HepG2 (cell line): ENCODE data around the gene IL1R1. TPM values are rescaled to one million over a fixed set of nuclear protein-coding genes. Genes with fewer than 3 reads are reported as not detected.

Source experiments
- EP300 ChIP-seq, 3 experiments: sonication (generic) in 1 of 3; formaldehyde crosslinking in 1 of 3; IDR thresholded peaks; 2 replicates each; pipeline versions ENCODE4 v1.5.1 to v1.6.1; 2011 to 2020; ENCODE audit warnings: low read depth in 2 of 3, low read length in 2 of 3, borderline replicate concordance in 1 of 3, improper control_type of control experiment in 1 of 3, mild to moderate bottlenecking in 1 of 3, missing genetic modification reagents in 1 of 3, moderate library complexity in 1 of 3
- ESRRA ChIP-seq: sonication (generic); formaldehyde crosslinking; IDR thresholded peaks from 2 replicates; pipeline ENCODE4 v1.5.1; 2020; ENCODE audit warnings: mild to moderate bottlenecking, low read depth, missing genetic modification reagents
- GATAD2A ChIP-seq: IDR thresholded peaks from 2 replicates; pipeline ENCODE4 v1.6.1; 2016
- HDAC1 ChIP-seq: sonication (generic); formaldehyde crosslinking; IDR thresholded peaks from 2 replicates; pipeline ENCODE4 v1.5.1; 2020; ENCODE audit warnings: mild to moderate bottlenecking, missing genetic modification reagents
- KAT8 ChIP-seq: IDR thresholded peaks from 2 replicates; pipeline ENCODE4 v1.6.1; 2016; ENCODE audit warnings: missing genetic modification reagents, missing compliant biosample characterization
- NCOA5 ChIP-seq: sonication (generic); formaldehyde crosslinking; IDR thresholded peaks from 2 replicates; pipeline ENCODE4 v1.4.0; 2020; ENCODE audit warnings: missing genetic modification reagents
- THRA ChIP-seq: sonication (generic); formaldehyde crosslinking; IDR thresholded peaks from 2 replicates; pipeline ENCODE4 v1.4.0; 2020; ENCODE audit warnings: missing genetic modification reagents, borderline replicate concordance
- ZBED4 ChIP-seq: sonication (generic); formaldehyde crosslinking; IDR thresholded peaks from 2 replicates; pipeline ENCODE4 v1.4.0; 2020; ENCODE audit warnings: missing genetic modification reagents, borderline replicate concordance
- ZNF17 ChIP-seq: sonication (generic); formaldehyde crosslinking; IDR thresholded peaks from 2 replicates; pipeline ENCODE4 v1.5.0; 2020; ENCODE audit warnings: mild to moderate bottlenecking, missing genetic modification reagents
- ZNF232 ChIP-seq: sonication (generic); formaldehyde crosslinking; IDR thresholded peaks from 2 replicates; pipeline ENCODE4 v1.4.0; 2020; ENCODE audit warnings: missing genetic modification reagents, borderline replicate concordance
- ZNF337 ChIP-seq: sonication (generic); formaldehyde crosslinking; IDR thresholded peaks from 2 replicates; pipeline ENCODE4 v1.5.1; 2020; ENCODE audit warnings: missing genetic modification reagents, low read depth, mild to moderate bottlenecking, borderline replicate concordance
- ZNF616 ChIP-seq: sonication (generic); formaldehyde crosslinking; IDR thresholded peaks from 2 replicates; pipeline ENCODE4 v1.5.0; 2020; ENCODE audit warnings: low read depth, mild to moderate bottlenecking, missing genetic modification reagents
- ZNF780A ChIP-seq: sonication (generic); formaldehyde crosslinking; IDR thresholded peaks from 2 replicates; pipeline ENCODE4 v1.8.0; 2022; ENCODE audit warnings: mild to moderate bottlenecking, missing genetic modification reagents, moderate library complexity
- ZNF83 ChIP-seq: sonication (generic); formaldehyde crosslinking; IDR thresholded peaks from 2 replicates; pipeline ENCODE4 v1.4.0; 2020; ENCODE audit warnings: missing genetic modification reagents, mild to moderate bottlenecking, borderline replicate concordance
- polyA plus RNA-seq, 8 experiments: library from polyadenylated mRNA; depleted of rRNA in 3 of 8; stranded (reverse) in 7 of 8; unstranded in 1 of 8; fragments of >200 nt; fragmentation: Illumina TruSeq in 4 of 8; extraction: Trizol in 4 of 8; gene quantifications; 2 replicates each; pipeline versions ENCODE4 v1.2.1 to v1.2.3, GENCODE V29; 2011 to 2016; ENCODE audit warnings: low read depth in 4 of 8, missing spikeins in 1 of 8, mixed read lengths in 1 of 8; ENCODE audit not compliant: insufficient read depth in 1 of 8
- total RNA-seq, 5 experiments: library from RNA; depleted of rRNA; stranded (reverse); fragments of >200 nt; fragmentation: Illumina TruSeq; extraction: Trizol; gene quantifications; 2 replicates each; pipeline ENCODE4 v1.2.3, GENCODE V29; 2016; ENCODE audit warnings: low read depth in 1 of 5
- TF ChIP-seq, protein P1 (sequence below): sonication (generic); formaldehyde crosslinking; conservative IDR thresholded peaks from 2 replicates; pipeline ENCODE4 v1.5.0; 2020; ENCODE audit warnings: missing genetic modification reagents
- TF ChIP-seq, protein P2 (sequence below): sonication (generic); formaldehyde crosslinking; IDR thresholded peaks from 2 replicates; pipeline ENCODE4 v1.4.0; 2020; ENCODE audit warnings: missing genetic modification reagents

The IL1R1 gene
- total and polyA plus RNA-seq, 2 of the 13 experiments (the other 11 are each of a cell fraction or from before 2014, with no cell fraction given): 38.0 to 93.1 TPM

DNA sequence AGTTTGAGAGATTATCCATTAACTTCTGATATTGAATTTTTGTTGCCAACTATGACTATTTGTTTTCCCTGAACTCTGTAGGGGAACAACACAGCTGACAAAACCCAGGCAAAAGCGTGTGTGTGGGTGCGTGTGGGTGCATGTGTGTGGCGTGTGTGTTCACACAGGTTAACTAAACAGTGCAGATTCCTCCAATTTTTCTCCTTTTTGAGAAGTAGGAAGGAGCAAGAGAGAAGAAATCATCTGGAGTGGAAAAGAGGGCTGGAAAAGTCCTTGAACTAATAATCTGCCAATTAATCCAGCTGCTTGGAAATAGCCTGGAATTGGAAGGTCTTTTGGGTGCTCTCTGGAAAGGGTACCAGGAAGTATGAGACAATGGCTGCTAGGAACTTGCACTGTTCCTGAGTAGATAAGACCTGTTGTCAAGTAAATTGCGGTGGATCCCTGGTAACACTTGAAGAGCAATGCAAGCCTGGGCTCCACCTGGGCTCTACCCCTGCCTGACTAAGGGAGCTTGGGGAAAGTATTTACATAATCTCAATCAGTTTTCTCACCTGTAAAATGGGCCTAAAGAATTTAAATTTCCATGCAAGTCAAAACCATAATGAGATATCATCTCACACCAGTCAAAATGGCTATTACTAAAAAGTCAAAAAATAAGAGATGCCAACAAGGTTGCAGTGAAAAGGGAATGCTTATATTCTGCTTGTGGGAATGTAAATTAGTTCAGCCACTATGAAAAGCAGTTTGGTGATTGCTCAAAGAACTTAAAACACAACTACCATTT, 40.5 kb upstream of the IL1R1 start (continued):
- TF ChIP-seq ZNF780A (CRISPR knock-in tag): no peak
- no peak for TF ChIP-seq ZNF232 (CRISPR knock-in tag)
- no peak for TF ChIP-seq ZNF83 (CRISPR knock-in tag)
- TF ChIP-seq ZNF337: no peak
- peak in 1 of 2 experiments; percentile 59; a peak in 1 of 4 replicates for TF ChIP-seq EP300 (IDR thresholded peaks at IDR 0.05; ENCODE audit: low read depth in 2 of 2, low read length in 2 of 2)
- no peak for TF ChIP-seq EP300 (CRISPR knock-in tag; IDR thresholded peaks at IDR 0.05; ENCODE audit: borderline replicate concordance)
- TF ChIP-seq, protein P1, sequence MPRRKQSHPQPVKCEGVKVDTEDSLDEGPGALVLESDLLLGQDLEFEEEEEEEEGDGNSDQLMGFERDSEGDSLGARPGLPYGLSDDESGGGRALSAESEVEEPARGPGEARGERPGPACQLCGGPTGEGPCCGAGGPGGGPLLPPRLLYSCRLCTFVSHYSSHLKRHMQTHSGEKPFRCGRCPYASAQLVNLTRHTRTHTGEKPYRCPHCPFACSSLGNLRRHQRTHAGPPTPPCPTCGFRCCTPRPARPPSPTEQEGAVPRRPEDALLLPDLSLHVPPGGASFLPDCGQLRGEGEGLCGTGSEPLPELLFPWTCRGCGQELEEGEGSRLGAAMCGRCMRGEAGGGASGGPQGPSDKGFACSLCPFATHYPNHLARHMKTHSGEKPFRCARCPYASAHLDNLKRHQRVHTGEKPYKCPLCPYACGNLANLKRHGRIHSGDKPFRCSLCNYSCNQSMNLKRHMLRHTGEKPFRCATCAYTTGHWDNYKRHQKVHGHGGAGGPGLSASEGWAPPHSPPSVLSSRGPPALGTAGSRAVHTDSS (CRISPR knock-in tag): no peak
- no peak for TF ChIP-seq THRA (CRISPR knock-in tag)
- no peak for TF ChIP-seq NCOA5 (CRISPR knock-in tag)
- 0 out of 2 replicates have a peak, but pooled peaks have one; percentile 28 for TF ChIP-seq ZBED4 (CRISPR knock-in tag)
- TF ChIP-seq ZNF616 (CRISPR knock-in tag): no peak
- TF ChIP-seq KAT8: 0 out of 2 replicates have a peak, but pooled peaks have one; percentile 14
- no peak for TF ChIP-seq ESRRA (CRISPR knock-in tag)
- TF ChIP-seq GATAD2A (CRISPR knock-in tag): peak; percentile 78; the same call in 1 of the 2 replicates
- no peak for TF ChIP-seq ZNF17 (CRISPR knock-in tag)
- no peak for TF ChIP-seq HDAC1 (CRISPR knock-in tag)
- TF ChIP-seq, protein P2, sequence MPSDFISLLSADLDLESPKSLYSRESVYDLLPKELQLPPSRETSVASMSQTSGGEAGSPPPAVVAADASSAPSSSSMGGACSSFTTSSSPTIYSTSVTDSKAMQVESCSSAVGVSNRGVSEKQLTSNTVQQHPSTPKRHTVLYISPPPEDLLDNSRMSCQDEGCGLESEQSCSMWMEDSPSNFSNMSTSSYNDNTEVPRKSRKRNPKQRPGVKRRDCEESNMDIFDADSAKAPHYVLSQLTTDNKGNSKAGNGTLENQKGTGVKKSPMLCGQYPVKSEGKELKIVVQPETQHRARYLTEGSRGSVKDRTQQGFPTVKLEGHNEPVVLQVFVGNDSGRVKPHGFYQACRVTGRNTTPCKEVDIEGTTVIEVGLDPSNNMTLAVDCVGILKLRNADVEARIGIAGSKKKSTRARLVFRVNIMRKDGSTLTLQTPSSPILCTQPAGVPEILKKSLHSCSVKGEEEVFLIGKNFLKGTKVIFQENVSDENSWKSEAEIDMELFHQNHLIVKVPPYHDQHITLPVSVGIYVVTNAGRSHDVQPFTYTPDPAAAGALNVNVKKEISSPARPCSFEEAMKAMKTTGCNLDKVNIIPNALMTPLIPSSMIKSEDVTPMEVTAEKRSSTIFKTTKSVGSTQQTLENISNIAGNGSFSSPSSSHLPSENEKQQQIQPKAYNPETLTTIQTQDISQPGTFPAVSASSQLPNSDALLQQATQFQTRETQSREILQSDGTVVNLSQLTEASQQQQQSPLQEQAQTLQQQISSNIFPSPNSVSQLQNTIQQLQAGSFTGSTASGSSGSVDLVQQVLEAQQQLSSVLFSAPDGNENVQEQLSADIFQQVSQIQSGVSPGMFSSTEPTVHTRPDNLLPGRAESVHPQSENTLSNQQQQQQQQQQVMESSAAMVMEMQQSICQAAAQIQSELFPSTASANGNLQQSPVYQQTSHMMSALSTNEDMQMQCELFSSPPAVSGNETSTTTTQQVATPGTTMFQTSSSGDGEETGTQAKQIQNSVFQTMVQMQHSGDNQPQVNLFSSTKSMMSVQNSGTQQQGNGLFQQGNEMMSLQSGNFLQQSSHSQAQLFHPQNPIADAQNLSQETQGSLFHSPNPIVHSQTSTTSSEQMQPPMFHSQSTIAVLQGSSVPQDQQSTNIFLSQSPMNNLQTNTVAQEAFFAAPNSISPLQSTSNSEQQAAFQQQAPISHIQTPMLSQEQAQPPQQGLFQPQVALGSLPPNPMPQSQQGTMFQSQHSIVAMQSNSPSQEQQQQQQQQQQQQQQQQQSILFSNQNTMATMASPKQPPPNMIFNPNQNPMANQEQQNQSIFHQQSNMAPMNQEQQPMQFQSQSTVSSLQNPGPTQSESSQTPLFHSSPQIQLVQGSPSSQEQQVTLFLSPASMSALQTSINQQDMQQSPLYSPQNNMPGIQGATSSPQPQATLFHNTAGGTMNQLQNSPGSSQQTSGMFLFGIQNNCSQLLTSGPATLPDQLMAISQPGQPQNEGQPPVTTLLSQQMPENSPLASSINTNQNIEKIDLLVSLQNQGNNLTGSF (CRISPR knock-in tag): no peak
